Liver (tissue), 9 donors: ENCODE measurements around the gene CELSR1. TPM values are rescaled to one million over a fixed set of nuclear protein-coding genes. Genes with fewer than 3 reads are reported as not detected.

Experiments
- DNase-seq: peaks from one replicate; pipeline ENCODE4 v3.0.0-alpha.2; 2017; ENCODE audit warnings: low spot score
- H3K27ac ChIP-seq, 2 donors: one replicate each; pipeline ENCODE4 v1.7.0; 2013; ENCODE audit warnings: inconsistent platforms in 2 of 2, low read length in 2 of 2, control low read depth in 1 of 2, low read depth in 1 of 2, mild to moderate bottlenecking in 1 of 2
- H3K27me3 ChIP-seq, 4 donors: one replicate each; pipeline versions ENCODE4 v1.6.1 to v1.7.0; 2013; ENCODE audit warnings: low read length in 3 of 4, inconsistent platforms in 1 of 4, mild to moderate bottlenecking in 1 of 4, moderate library complexity in 1 of 4; ENCODE audit not compliant: control insufficient read depth in 4 of 4, insufficient read depth in 4 of 4
- H3K36me3 ChIP-seq, 4 donors: one replicate each; pipeline versions ENCODE4 v1.6.1 to v1.7.0; 2013; ENCODE audit warnings: low read length in 3 of 4, mild to moderate bottlenecking in 3 of 4, low read depth in 1 of 4, moderate library complexity in 1 of 4; ENCODE audit not compliant: control insufficient read depth in 4 of 4, insufficient read depth in 3 of 4
- H3K4me1 ChIP-seq, 4 donors: one replicate each; pipeline versions ENCODE4 v1.6.1 to v1.7.0; 2013; ENCODE audit warnings: low read length in 3 of 4, mild to moderate bottlenecking in 3 of 4, moderate library complexity in 1 of 4; ENCODE audit not compliant: control insufficient read depth in 4 of 4, insufficient read depth in 4 of 4
- H3K4me3 ChIP-seq, 3 donors: one replicate each; pipeline versions ENCODE4 v1.6.1 to v1.7.0; 2013; ENCODE audit warnings: low read length in 3 of 3, control low read depth in 1 of 3, low read depth in 1 of 3, mild to moderate bottlenecking in 1 of 3
- H3K9ac ChIP-seq, 2 donors: one replicate each; pipeline ENCODE4 v1.7.0; 2013; ENCODE audit warnings: low read length in 2 of 2, mild to moderate bottlenecking in 2 of 2, moderate library complexity in 2 of 2, control low read depth in 1 of 2, low read depth in 1 of 2
- H3K9me3 ChIP-seq, 4 donors: one replicate each; pipeline versions ENCODE4 v1.6.1 to v1.7.0; 2013; ENCODE audit warnings: low read length in 3 of 4; ENCODE audit not compliant: control insufficient read depth in 4 of 4
- EGR1 ChIP-seq, 2 donors: IDR thresholded peaks; 2 replicates each; pipeline ENCODE4 v1.6.1; 2016 to 2018; ENCODE audit warnings: antibody characterized with exemption in 2 of 2, low read depth in 2 of 2
- FOXA1 ChIP-seq: IDR thresholded peaks from 2 replicates; pipeline ENCODE4 v1.6.1; 2016; ENCODE audit warnings: antibody characterized with exemption
- FOXA2 ChIP-seq: IDR thresholded peaks from 2 replicates; pipeline ENCODE4 v1.6.1; 2016; ENCODE audit warnings: antibody characterized with exemption
- GABPA ChIP-seq, 2 donors: IDR thresholded peaks in 1 of 2; conservative IDR thresholded peaks in 1 of 2; 2 replicates each; pipeline ENCODE4 v1.6.1; 2016; ENCODE audit warnings: antibody characterized with exemption in 2 of 2, mild to moderate bottlenecking in 1 of 2, moderate library complexity in 1 of 2
- HNF4A ChIP-seq, 2 donors: conservative IDR thresholded peaks; 2 replicates each; pipeline ENCODE4 v1.6.1; 2016; ENCODE audit warnings: antibody characterized with exemption in 2 of 2, mild to moderate bottlenecking in 2 of 2
- HNF4G ChIP-seq: IDR thresholded peaks from 2 replicates; pipeline ENCODE4 v1.6.1; 2016; ENCODE audit warnings: antibody characterized with exemption
- JUND ChIP-seq, 2 donors: IDR thresholded peaks; 2 replicates each; pipeline ENCODE4 v1.6.1; 2016; ENCODE audit warnings: antibody characterized with exemption in 2 of 2
- MAX ChIP-seq: IDR thresholded peaks from 2 replicates; pipeline ENCODE4 v1.6.1; 2016; ENCODE audit warnings: antibody characterized with exemption
- NR2F2 ChIP-seq: IDR thresholded peaks from 2 replicates; pipeline ENCODE4 v1.6.1; 2016; ENCODE audit warnings: antibody characterized with exemption
- RAD21 ChIP-seq, 2 donors: IDR thresholded peaks; 2 replicates each; pipeline ENCODE4 v1.6.1; 2016; ENCODE audit warnings: antibody characterized with exemption in 2 of 2, mild to moderate bottlenecking in 2 of 2
- REST ChIP-seq: IDR thresholded peaks from 2 replicates; pipeline ENCODE4 v1.6.1; 2016; ENCODE audit warnings: antibody characterized with exemption, mild to moderate bottlenecking
- RXRA ChIP-seq, 2 donors: IDR thresholded peaks; 2 replicates each; pipeline ENCODE4 v1.6.1; 2017 to 2018; ENCODE audit warnings: antibody characterized with exemption in 2 of 2, mild to moderate bottlenecking in 1 of 2
- SP1 ChIP-seq: IDR thresholded peaks from 2 replicates; pipeline ENCODE4 v1.6.1; 2018; ENCODE audit warnings: antibody characterized with exemption, mild to moderate bottlenecking
- TAF1 ChIP-seq: conservative IDR thresholded peaks from 2 replicates; pipeline ENCODE4 v1.6.1; 2016; ENCODE audit warnings: antibody characterized with exemption, mild to moderate bottlenecking
- YY1 ChIP-seq: IDR thresholded peaks from 2 replicates; pipeline ENCODE4 v1.6.1; 2016; ENCODE audit warnings: antibody characterized with exemption, mild to moderate bottlenecking
- WGBS: extraction: QIAGEN DNeasy Blood & Tissue Kit; methylation state at CpG from one replicate; pipeline ENCODE4 v1.1.7; 2013; 5-methylcytosine and 5-hydroxymethylcytosine counted together
- polyA plus RNA-seq, 2 donors: library from polyadenylated mRNA; stranded (reverse) in 1 of 2; unstranded in 1 of 2; fragments of 200-250 nt in 1 of 2; fragments of >200 nt in 1 of 2; fragmentation: Nextera tagmentation in 1 of 2; extraction: Ambion mirVana in 1 of 2; gene quantifications; one replicate each; pipeline versions ENCODE4 v1.2.1 to v1.2.3, GENCODE V29; 2013 to 2015
- total RNA-seq, 2 donors: library from RNA; depleted of rRNA; stranded (reverse); fragments of >200 nt; gene quantifications; one replicate each; pipeline ENCODE4 v1.2.3, GENCODE V29; 2014
- TF ChIP-seq, protein P1 (sequence below): IDR thresholded peaks from 2 replicates; pipeline ENCODE4 v1.6.1; 2016; ENCODE audit warnings: antibody characterized with exemption
- TF ChIP-seq, protein P2 (sequence below): fragments of 150-350 bp; IDR thresholded peaks from 2 replicates; pipeline ENCODE4 v1.5.1; 2017; ENCODE audit warnings: improper control_type of control experiment, low read depth, low read length; ENCODE audit not compliant: missing input control
- donor health status: healthy.
- donor health status: healthy.
- donor health status: healthy.
- donor health status: healthy.
- donor health status: healthy.

Gene CELSR1
- total and polyA plus RNA-seq, 4 donors: 0.37 to 1.6 (median 1.3) TPM

DNA sequence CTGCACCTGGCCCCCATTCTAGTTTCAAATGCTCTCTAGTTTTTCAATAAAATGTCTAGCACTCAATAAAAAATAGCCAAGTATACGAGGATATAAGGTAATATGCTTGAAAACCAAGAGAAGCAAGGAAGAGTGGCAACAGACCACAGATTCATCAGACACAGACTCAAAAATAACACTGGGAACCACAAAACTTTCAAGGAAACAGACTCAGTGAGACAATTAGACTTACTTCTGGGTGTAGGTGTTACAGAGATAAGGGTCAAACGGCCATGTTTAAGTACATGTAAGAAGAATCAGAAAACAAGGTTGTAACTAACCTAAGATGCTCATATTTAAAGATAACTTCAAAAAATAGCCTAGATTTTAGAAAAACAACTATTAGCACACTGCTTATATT, 134.9 kb downstream of the CELSR1 start:
- Histone ChIP-seq H3K9ac (no peak overlapping the region), H3K4me1 (no peaks in the 10 kb centered on the region), H3K27ac (no peak overlapping the region), H3K27me3 (no peaks in the 10 kb centered on the region), H3K36me3 (no peaks in the 10 kb centered on the region), H3K4me3 (no peak overlapping the region), H3K9me3 (no peaks in the 10 kb centered on the region)
- WGBS: 79% methylated on average over 2 of the region's 2 CpGs
- TF ChIP-seq HNF4A (conservative IDR thresholded peaks at IDR 0.05): no peak
- TF ChIP-seq, protein P1, sequence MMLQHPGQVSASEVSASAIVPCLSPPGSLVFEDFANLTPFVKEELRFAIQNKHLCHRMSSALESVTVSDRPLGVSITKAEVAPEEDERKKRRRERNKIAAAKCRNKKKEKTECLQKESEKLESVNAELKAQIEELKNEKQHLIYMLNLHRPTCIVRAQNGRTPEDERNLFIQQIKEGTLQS: no peak
- TF ChIP-seq, protein P2, sequence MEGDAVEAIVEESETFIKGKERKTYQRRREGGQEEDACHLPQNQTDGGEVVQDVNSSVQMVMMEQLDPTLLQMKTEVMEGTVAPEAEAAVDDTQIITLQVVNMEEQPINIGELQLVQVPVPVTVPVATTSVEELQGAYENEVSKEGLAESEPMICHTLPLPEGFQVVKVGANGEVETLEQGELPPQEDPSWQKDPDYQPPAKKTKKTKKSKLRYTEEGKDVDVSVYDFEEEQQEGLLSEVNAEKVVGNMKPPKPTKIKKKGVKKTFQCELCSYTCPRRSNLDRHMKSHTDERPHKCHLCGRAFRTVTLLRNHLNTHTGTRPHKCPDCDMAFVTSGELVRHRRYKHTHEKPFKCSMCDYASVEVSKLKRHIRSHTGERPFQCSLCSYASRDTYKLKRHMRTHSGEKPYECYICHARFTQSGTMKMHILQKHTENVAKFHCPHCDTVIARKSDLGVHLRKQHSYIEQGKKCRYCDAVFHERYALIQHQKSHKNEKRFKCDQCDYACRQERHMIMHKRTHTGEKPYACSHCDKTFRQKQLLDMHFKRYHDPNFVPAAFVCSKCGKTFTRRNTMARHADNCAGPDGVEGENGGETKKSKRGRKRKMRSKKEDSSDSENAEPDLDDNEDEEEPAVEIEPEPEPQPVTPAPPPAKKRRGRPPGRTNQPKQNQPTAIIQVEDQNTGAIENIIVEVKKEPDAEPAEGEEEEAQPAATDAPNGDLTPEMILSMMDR: no peak
- TF ChIP-seq SP1: no peak
- no peak for TF ChIP-seq GABPA (IDR thresholded peaks at IDR 0.05 in 1 of 2, conservative IDR thresholded peaks at IDR 0.05 in 1 of 2)
- TF ChIP-seq RXRA (IDR thresholded peaks at IDR 0.05): no peak
- TF ChIP-seq NR2F2: no peak
- TF ChIP-seq RAD21 (IDR thresholded peaks at IDR 0.05): no peak
- no peak for TF ChIP-seq EGR1 (IDR thresholded peaks at IDR 0.05; ENCODE audit: low read depth in 2 of 2)
- no peak for DNase-seq

DNA sequence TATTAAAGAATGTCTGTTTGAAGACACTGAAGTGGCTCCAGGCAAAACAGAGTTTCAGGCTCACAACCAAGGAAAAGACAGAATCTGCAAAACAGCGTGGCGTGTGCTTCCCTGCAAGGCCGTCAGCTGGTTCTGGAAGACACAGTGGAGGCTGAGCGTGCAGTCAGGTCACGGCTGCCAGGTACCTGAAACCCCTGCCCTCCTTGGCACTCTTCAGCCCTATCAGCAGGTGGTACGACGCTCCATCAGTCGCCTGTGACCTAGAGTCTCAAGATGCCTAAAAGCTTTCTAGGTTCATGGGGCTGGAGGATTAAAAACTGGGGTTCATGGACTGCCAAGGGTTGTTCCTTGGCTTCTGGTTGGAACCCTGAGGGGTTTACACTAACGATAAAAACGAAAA, 136.1 kb downstream of the CELSR1 start:
- WGBS: 92% methylated on average over 10 of the region's 10 CpGs

More for the DNA sequence above, 136.1 kb downstream of the CELSR1 start:
- H3K9ac ChIP-seq: no peak overlapping the region
- no peak for DNase-seq
- TF ChIP-seq EGR1 (IDR thresholded peaks at IDR 0.05; ENCODE audit: low read depth in 2 of 2) (no peak), TAF1 (no peak), YY1 (no peak), JUND (IDR thresholded peaks at IDR 0.05) (no peak), FOXA2 (no peak), REST (no peak), SP1 (no peak), HNF4A (conservative IDR thresholded peaks at IDR 0.05) (no peak), FOXA1 (no peak), HNF4G (no peak), MAX (no peak), RXRA (IDR thresholded peaks at IDR 0.05) (no peak)
- no peaks in the 10 kb centered on the region for H3K9me3 ChIP-seq
- H3K36me3 ChIP-seq: no peaks in the 10 kb centered on the region
- H3K27me3 ChIP-seq: no peaks in the 10 kb centered on the region
- no peak overlapping the region for H3K4me3 ChIP-seq
- no peaks in the 10 kb centered on the region for H3K4me1 ChIP-seq
- H3K27ac ChIP-seq: no peak overlapping the region
